Stimulated activated CD4-positive, alpha-beta T cell treated with anti-CD3 and anti-CD28 coated beads, Interleukin-1b, Interleukin-23, amount 100 ng/mL, for 24 hours (primary cell): ENCODE measurements around the gene SPI1.
"Not testable (repeated sequence)": the region's sequence is repeated elsewhere in the genome, so short reads cannot be mapped to it uniquely, and the experiment has no call there.

ENCODE experiments used
- DNase-seq, 4 experiments: peaks; one replicate each; pipeline ENCODE4 v3.0.0-alpha.2; 2020; ENCODE audit warnings: low read depth in 4 of 4, low spot score in 1 of 4

The SPI1 gene

GRCh38 chr11:47327949-47328348 is 50.4 kb downstream of the SPI1 start:
- no peak for DNase-seq

- no peak for DNase-seq
Observed at GRCh38 chr11:47327025-47327424, 51.3 kb downstream of the SPI1 start.

- no peak for DNase-seq
Observed at GRCh38 chr11:47326198-47326597, 52.1 kb downstream of the SPI1 start.

GRCh38 chr11:47325271-47326041 is 52.9 kb downstream of the SPI1 start:
- DNase-seq = no peak

GRCh38 chr11:47324520-47324919 is 53.8 kb downstream of the SPI1 start:
- no peak for DNase-seq

GRCh38 chr11:47318166-47318565 is 60.2 kb downstream of the SPI1 start:
- no peak for DNase-seq

- DNase-seq = no peak
Observed at GRCh38 chr11:47317064-47317828, 61.1 kb downstream of the SPI1 start.

GRCh38 chr11:47316501-47316900 is 61.8 kb downstream of the SPI1 start:
- not testable (repeated sequence) for DNase-seq

- no peak for DNase-seq
Observed at GRCh38 chr11:47314992-47315391, 63.4 kb downstream of the SPI1 start.

GRCh38 chr11:47308050-47308823 is 70.1 kb downstream of the SPI1 start:
- DNase-seq = no peak

- no peak for DNase-seq
Observed at GRCh38 chr11:47306484-47306844, 71.9 kb downstream of the SPI1 start.

- no peak for DNase-seq
Observed at GRCh38 chr11:47305734-47306483, 72.4 kb downstream of the SPI1 start.
